HG02678 (cell line): Measurements from ENCODE around the gene GFAP.
"Not testable (repeated sequence)": the region's sequence is repeated elsewhere in the genome, so short reads cannot be mapped to it uniquely, and the experiment has no call there.

Experiments
- ATAC-seq: cut with Tn5 transposase; IDR thresholded peaks from one replicate; pipeline ENCODE4 v1.9.1; 2021; ENCODE audit warnings: mild to moderate bottlenecking, moderate library complexity; ENCODE audit not compliant: unreplicated experiment

GFAP gene

DNA sequence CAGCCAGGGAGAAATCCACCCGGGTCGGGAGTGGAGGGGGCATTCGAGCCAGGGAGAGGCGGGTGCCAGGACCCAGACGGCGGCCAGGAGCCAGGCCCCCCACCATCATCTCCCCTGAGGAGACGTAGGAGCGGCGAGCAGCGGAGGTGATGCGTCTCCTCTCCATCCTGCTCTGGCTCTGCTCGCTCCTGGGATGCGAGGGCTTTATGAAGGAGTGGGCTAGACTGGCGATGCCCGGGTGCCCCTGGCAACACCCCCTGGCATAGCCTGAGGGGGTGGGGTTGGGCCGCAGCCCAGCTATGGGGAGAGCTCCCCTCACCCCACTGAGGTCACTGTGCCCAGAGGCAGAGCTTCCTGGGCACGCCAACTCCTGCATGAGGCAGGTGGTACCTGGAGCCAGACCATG lies at the start of gene GFAP:
Gene GFAP, minus strand, starts transcription at position 180 of the 406 bp plus-strand sequence. Its CDS starts 14 bp downstream, at position 166.
- no peak for ATAC-seq

DNA sequence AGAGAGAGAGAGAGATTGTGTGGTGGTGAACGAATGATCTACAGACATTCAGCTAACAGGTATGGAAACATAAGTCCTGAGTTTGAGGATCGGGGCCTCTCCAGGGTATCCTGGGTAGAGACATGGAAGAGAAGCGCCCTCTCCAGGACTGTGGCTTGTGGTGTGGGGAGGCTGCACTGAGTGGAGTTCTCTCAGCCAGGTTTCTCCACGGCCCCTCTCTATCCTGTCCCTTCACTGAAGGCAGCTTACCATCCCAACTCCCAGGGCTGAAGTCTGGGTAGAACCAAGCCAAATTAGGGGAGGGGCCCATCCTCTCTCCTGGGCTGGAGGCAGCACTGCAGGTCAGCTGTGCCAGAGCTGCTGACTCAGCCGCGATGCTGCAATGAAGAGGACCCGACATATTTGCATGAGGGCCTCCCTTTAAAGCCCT lies 46.6 kb upstream of the GFAP start:
- ATAC-seq, result no peak

DNA sequence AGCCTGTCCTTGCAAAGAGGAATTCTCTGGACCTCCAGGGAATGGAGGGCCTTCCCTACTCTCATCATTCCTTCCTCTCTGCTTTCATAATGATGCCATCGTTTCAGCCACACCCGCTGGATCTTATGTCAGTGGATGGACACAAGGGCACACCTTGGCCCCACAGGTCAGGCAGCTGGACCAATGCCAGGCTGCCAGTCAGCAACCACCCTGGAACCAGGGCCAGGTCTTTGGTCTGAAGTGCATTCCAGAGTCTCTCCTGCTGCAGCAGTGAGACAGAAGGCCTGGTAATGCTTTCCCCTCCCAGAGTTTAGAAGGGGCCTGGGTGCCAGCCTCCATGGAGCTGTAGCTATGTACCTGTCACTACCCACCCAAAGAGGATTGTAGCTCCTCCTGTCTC lies 45.4 kb upstream of the GFAP start:
- ATAC-seq, result no peak

DNA sequence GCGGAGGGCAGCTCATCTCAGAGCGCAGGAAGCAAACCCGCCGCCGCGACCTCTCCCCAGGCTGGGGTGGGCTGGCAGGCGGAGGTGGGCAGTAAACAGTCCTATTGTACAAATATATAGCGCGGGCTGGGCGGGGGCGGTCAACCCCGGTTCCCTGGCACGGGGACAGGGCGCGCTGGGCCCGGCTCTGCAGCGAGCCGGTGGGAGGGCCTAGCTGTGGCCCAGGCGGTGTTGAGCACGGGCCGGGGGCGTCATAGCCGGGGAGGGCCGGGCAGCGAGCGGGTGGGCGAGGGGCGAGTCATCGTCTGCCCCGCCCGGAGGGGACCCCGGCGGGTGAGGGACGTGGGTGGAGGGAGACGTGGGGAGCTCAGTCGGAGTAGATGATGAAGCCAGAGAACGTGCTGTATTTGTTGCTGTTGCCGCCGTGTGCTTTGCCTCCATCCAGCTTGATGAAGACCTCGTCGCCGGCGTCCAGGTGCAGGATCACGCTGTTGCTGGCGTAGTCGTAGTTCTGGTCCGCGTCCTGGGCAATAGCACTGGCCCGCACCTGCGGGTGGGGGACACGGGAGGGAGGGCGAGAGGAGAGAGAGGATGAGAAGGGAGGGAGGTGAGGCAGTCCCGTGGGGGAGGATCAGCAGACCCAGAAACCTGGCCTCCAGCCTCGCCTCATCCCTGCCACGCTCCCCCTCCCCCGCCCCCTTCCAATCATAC lies 44.7 kb upstream of the GFAP start:
- no peak for ATAC-seq

DNA sequence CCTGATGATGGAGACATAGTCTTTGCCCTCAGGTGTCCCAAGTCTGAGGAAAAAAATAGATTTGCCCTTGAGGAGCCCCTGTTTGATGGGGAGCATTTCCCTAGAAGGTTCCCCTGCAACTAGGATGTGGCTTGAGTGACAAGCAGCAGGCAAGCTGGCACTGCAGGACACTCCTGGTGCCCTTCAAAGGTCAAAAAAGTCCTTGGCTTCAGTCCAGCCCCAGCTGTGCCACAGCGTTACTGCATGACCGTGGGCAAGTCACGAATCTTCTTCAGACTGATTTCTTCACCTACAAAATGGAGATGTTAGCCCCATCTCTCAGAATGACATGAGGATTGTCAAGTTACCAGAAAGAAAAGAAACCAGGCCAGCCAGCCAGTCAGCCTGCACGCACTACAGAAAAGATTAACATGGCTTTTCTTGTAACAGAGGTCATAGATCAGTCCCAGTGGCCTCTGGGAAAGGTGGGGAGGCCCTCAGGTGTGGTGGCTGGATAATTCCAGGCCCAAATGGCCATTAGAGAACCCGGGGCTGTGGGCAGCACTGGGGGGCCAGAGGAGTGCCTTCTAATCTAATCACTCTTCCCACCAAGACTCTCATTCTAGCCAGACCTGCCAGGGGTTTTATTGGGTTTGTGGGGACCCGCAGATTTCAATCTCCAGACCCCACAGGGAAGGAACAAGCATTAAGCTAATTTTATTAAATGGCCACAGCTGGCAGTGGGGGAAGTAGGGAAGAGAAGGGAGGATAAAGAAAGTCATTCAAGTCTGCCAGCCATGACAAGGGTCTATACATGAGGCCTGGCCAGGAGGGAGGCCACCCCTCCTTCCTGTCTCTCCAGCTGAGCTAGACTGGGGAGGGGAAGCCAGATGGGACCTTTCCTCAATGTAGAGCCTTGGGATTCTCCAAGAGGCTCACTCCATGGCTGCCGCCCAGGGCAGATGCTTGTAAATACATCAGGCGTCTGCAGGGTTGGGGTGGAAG lies 42.0 kb upstream of the GFAP start:
- no peak for ATAC-seq

- ATAC-seq, result no peak
Observed at GRCh38 chr17:44955674-44956425, 40.5 kb upstream of the GFAP start.

- no peak for ATAC-seq
Observed at GRCh38 chr17:44952946-44953475, 37.7 kb upstream of the GFAP start.

DNA sequence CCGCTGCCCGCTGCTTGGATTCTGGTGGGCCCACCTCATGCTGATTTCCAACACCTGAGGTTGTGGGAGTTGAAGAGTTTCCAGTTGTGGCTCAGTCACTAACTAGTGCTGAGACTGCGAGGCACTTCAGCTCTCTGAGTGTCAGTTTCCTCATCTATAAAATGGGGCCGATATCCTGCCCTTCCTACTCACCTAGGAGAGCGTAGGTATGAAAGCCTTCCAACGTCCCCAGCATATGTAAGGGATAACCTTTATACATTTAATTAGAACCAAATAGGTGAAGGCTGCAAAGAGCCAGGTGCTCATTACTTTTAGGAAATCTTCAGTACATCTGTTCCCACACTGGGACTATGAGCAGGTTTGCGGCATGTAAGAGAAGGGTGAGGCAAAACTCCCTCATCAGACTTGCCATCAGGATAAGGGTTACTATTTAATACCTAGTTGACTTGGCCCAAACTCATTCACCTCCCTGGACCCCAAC lies 33.1 kb upstream of the GFAP start:
- no peak for ATAC-seq

DNA sequence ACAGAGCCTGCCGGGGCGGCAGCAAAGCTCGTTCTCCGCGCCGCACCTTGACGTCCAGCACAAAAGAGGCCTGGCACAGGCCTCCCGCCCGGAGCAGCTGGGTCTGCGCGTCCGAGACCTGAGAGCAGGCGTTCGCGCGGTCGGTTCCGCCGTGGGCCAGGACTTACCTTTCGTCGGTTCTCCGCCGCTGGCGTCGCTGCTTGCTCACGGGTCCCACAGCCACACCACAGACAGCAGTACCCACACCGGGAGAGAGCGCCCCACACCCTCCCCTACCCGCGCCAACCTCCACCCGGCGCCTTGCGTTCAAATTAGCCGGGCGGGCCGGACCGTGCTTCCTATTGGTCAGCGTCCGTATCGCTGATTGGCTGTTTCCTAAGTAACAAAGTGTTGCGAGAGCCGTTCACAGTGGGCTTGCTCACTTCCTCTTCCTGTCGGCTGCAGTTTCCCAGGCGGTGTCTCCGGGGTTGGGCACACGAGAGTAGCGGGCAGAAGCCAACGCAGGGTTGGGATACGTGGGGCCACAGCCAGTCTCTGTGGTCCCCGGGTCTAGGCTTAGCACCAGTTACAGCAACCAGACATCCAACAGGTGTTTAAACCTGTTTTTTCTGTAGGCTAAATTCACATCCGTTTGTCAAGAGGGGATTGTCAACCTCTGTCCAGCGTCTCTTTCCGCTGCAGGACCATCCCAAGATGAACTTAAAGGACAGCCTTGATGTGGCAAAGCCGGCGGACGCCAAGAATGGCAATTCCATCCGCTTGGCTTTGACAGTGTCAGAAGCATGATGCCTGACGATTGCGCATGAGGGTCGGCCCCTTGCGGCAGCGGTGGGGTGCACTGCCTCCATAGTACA lies 32.4 kb upstream of the GFAP start, which contains the start of gene KIF18B:
Gene KIF18B, minus strand, starts transcription at position 313 of the 854 bp plus-strand sequence. CDS start 11,429 bp downstream, outside the sequence.
- ATAC-seq, result peak; percentile 92

DNA sequence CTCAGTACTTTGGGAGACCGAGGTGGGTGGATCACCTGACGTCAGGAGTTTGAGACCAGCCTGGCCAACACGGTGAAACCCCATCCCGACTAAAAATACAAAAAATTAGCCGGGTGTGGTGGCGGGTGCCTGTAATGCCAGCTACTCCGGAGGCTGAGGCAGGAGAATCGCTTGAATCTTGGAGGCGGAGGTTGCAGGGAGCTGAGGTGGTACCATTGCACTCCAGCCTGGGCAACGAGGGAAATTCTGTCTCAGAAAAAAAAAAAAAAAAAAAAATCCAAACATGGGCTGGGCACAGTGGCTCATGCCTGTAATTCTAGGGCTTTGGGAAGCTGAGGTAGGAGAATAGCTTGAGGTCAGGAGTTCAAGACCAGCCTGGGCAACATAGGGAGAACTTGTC lies 30.4 kb upstream of the GFAP start:
- ATAC-seq, result not testable (repeated sequence)

- ATAC-seq, result no peak
Observed at GRCh38 chr17:44942456-44942855, 27.2 kb upstream of the GFAP start.

- ATAC-seq, result no peak
Observed at GRCh38 chr17:44941712-44942331, 26.5 kb upstream of the GFAP start.

- ATAC-seq, result no peak
Observed at GRCh38 chr17:44940768-44941167, 25.5 kb upstream of the GFAP start.

DNA sequence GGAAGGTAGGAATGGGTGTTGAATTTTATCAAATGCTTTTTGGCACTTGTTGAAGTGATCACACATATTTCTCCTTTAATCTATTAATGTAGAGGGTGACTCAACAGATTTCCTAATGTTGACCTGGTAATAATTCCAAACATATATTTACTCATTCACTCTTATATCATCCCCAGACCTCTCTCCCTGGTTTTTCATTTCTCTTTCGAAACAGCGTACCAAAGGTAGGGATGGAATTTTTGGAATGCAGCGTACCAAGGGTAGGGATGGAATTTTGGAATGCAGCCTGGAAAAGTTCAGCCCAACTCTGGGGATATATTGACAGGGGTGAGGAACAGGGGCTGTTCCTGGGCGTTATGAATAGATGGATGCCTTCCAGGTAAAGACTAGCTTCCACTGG lies 25.0 kb upstream of the GFAP start:
- no peak for ATAC-seq

DNA sequence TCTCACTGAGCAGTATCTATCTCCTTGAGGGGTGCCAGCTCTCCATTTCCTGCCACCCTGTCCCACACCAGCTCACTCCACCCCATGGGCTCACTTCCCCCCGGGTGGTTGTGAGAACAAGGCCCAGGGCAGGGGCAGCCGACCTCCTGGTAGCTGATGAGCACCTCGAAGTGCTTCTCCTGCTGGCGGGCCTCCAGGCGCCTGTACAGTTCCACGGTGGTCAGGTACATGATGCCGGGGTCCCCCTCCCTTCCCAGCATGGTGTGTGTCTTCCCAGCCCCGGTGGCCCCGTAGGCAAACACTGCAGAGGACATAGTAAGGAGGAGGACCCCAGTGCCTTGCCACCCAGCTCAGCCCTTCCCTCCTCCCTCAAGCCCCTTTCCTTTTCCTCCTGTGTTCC lies 19.8 kb upstream of the GFAP start:
- ATAC-seq, result no peak

- no peak for ATAC-seq
Observed at GRCh38 chr17:44934745-44935105, 19.4 kb upstream of the GFAP start.

GRCh38 chr17:44933824-44934744 lies 18.8 kb upstream of the GFAP start:
- no peak for ATAC-seq

DNA sequence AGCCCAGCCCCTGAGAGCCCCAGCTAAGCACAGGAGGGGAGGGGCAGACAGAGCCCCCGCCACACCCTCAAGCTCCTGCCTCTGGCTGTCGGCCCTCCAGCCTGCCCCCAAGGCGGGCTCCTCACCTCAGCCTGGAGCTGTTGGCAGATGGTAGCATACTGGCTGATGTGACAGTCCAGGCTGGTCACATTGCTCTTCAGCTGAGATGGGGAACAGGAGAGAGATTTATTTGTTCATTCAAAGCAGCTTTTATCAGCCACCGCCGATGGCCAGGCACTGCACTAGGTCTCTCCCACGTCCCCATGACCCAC lies 17.4 kb upstream of the GFAP start:
- ATAC-seq, result no peak
